GM12878 (cell line): Measurements from ENCODE around the gene EHBP1L1. TPM values are rescaled to one million over a fixed set of nuclear protein-coding genes. Genes with fewer than 3 reads are reported as not detected.

Source experiments
- ATAC-seq: fragments of 200-7000 bp; cut with Tn5 transposase; 3 replicates; pipeline ENCODE4 v1.9.1; 2020; ENCODE audit warnings: mild to moderate bottlenecking, moderate library complexity
- BruUV-seq: library from RNA; stranded (reverse); fragments of 400-500 nt; replicated peaks from 2 replicates; lab custom pipeline; 2021; lab: Mats Ljungman, UMichigan
- CTCF ChIA-PET: fragments of 300-600 bp; sonication (Branson Sonifier 250); formaldehyde crosslinking; extraction: SDS; loops from one replicate; lab custom pipeline; 2021; ENCODE audit warnings: inconsistent platforms; lab: Yijun Ruan, JAX
- POLR2A ChIA-PET: fragments of 350-600 bp; formaldehyde crosslinking; extraction: SDS; loops from one replicate; lab custom pipeline; 2021; ENCODE audit warnings: inconsistent platforms; lab: Charles Lee
- RAD21 ChIA-PET: fragments of 300-600 bp; sonication (Branson Sonifier 250); formaldehyde crosslinking; loops from one replicate; lab custom pipeline; 2023; ENCODE audit warnings: antibody characterized with exemption; ENCODE audit not compliant: unreplicated experiment; lab: Charles Lee
- SMC1A ChIA-PET: fragments of 300-600 bp; sonication (Branson Sonifier 250); formaldehyde crosslinking; loops from one replicate; lab custom pipeline; 2023; ENCODE audit not compliant: unreplicated experiment, uncharacterized antibody; lab: Charles Lee
- DNase-seq: peaks from one replicate; pipeline ENCODE4 v3.0.0-alpha.2; 2011; ENCODE audit warnings: low read depth, low spot score
- FAIRE-seq: peaks from 3 replicates; lab custom pipeline; 2011; peaks lifted over from hg19 to GRCh38; lab: Jason Lieb, UNC
- H2AFZ ChIP-seq: 2 replicates; pipeline ENCODE4 v1.6.0; 2011; ENCODE audit warnings: low read depth, low read length, control low read depth; ENCODE audit not compliant: control insufficient read depth
- H3K27ac ChIP-seq: 2 replicates; pipeline ENCODE4 v1.5.1; 2011; ENCODE audit warnings: control low read depth; ENCODE audit not compliant: control insufficient read depth, insufficient read depth
- H3K27me3 ChIP-seq, 2 experiments: replicated peaks in 1 of 2; 2 replicates each; pipeline versions ENCODE4 v1.6.0 to v1.6.1; 2011; ENCODE audit warnings: low read length in 1 of 2; ENCODE audit not compliant: control insufficient read depth in 2 of 2, insufficient read depth in 2 of 2
- H3K36me3 ChIP-seq, 2 experiments: 2 replicates each; pipeline ENCODE4 v1.5.1; 2011; ENCODE audit warnings: low read length in 1 of 2; ENCODE audit not compliant: control insufficient read depth in 2 of 2, insufficient read depth in 2 of 2
- H3K4me1 ChIP-seq: 2 replicates; pipeline ENCODE4 v1.6.1; 2011; ENCODE audit warnings: mild to moderate bottlenecking, low read length, moderate library complexity, mixed read lengths; ENCODE audit not compliant: control insufficient read depth, insufficient read depth
- H3K4me2 ChIP-seq: 2 replicates; pipeline ENCODE4 v1.6.0; 2011; ENCODE audit warnings: control low read depth; ENCODE audit not compliant: control insufficient read depth, insufficient read depth
- H3K4me3 ChIP-seq: fragments of 200-600 bp; sonication (generic); 2 replicates; pipeline ENCODE4 v1.5.1; 2016
- H3K79me2 ChIP-seq: 2 replicates; pipeline ENCODE4 v1.6.0; 2011; ENCODE audit warnings: low read length; ENCODE audit not compliant: control insufficient read depth, insufficient read depth
- H3K9ac ChIP-seq: 2 replicates; pipeline ENCODE4 v1.8.0; 2011; ENCODE audit warnings: low read length, control low read depth, mixed read lengths; ENCODE audit not compliant: control insufficient read depth, insufficient read depth
- H3K9me3 ChIP-seq: replicated peaks from 3 replicates; pipeline ENCODE4 v1.5.1; 2011; ENCODE audit warnings: mild to moderate bottlenecking, low read length; ENCODE audit not compliant: control insufficient read depth, insufficient read depth
- H4K20me1 ChIP-seq: 2 replicates; pipeline ENCODE4 v1.6.0; 2011; ENCODE audit not compliant: control insufficient read depth, insufficient read depth
- ASH2L ChIP-seq: fragments of 300-600, 200-600 bp; sonication (generic); IDR thresholded peaks from 2 replicates; pipeline ENCODE4 v1.6.1; 2017; ENCODE audit warnings: low read depth, mild to moderate bottlenecking, borderline replicate concordance
- BHLHE40 ChIP-seq, 2 experiments: fragments of 450-650 bp in 1 of 2; IDR thresholded peaks; 2 replicates each; pipeline ENCODE4 v1.6.1; 2011 to 2017; ENCODE audit warnings: low read depth in 2 of 2, borderline replicate concordance in 1 of 2, improper control_type of control experiment in 1 of 2, low read length in 1 of 2, mild to moderate bottlenecking in 1 of 2
- HDAC2 ChIP-seq: fragments of 200-600 bp; sonication (generic); IDR thresholded peaks from 2 replicates; pipeline ENCODE4 v1.6.1; 2017
- HDAC6 ChIP-seq: fragments of 200-600 bp; sonication (generic); IDR thresholded peaks from one replicate; pipeline ENCODE4 v1.8.0; 2017; ENCODE audit warnings: antibody characterized with exemption; ENCODE audit not compliant: unreplicated experiment
- HDGF ChIP-seq: fragments of 450-650 bp; IDR thresholded peaks from 2 replicates; pipeline ENCODE4 v1.6.1; 2016; ENCODE audit warnings: antibody characterized with exemption
- IRF3 ChIP-seq: fragments of 450-650 bp; IDR thresholded peaks from 2 replicates; pipeline ENCODE4 v1.6.1; 2014; ENCODE audit warnings: mild to moderate bottlenecking
- JUND ChIP-seq: IDR thresholded peaks from 2 replicates; pipeline ENCODE4 v1.6.1; 2012; ENCODE audit warnings: low read depth, mild to moderate bottlenecking, low read length, improper control_type of control experiment, moderate library complexity
- NBN ChIP-seq: fragments of 450-650 bp; IDR thresholded peaks from 2 replicates; pipeline ENCODE4 v1.6.1; 2016
- POLR2A ChIP-seq: IDR thresholded peaks from 2 replicates; pipeline ENCODE4 v1.6.1; 2011; ENCODE audit warnings: low read depth, mild to moderate bottlenecking, low read length
- PRDM15 ChIP-seq: fragments of 450-650 bp; formaldehyde crosslinking; IDR thresholded peaks from 2 replicates; pipeline ENCODE4 v1.4.0; 2020; ENCODE audit warnings: mild to moderate bottlenecking, moderate library complexity
- RBBP5 ChIP-seq: fragments of 200-600 bp; sonication (generic); conservative IDR thresholded peaks from 2 replicates; pipeline ENCODE4 v1.6.1; 2016
- REST ChIP-seq: IDR thresholded peaks from 2 replicates; pipeline ENCODE4 v1.6.1; 2012; ENCODE audit warnings: mild to moderate bottlenecking, low read depth, low read length
- SIN3A ChIP-seq: IDR thresholded peaks from 2 replicates; pipeline ENCODE4 v1.6.1; 2012; ENCODE audit warnings: low read depth, low read length, improper control_type of control experiment
- SIX5 ChIP-seq: IDR thresholded peaks from 2 replicates; pipeline ENCODE4 v1.6.1; 2011; ENCODE audit warnings: mild to moderate bottlenecking, low read depth, low read length, moderate library complexity; ENCODE audit not compliant: severe bottlenecking
- SMAD5 ChIP-seq: IDR thresholded peaks from 2 replicates; pipeline ENCODE4 v1.6.1; 2016; ENCODE audit warnings: antibody characterized with exemption, low read depth
- SREBF2 ChIP-seq: IDR thresholded peaks from 2 replicates; pipeline ENCODE4 v1.6.1; 2012; ENCODE audit warnings: mild to moderate bottlenecking, low read length
- WGBS: methylation state at CpG from one replicate; pipeline ENCODE4 v1.1.6; 2016; ENCODE audit warnings: low lambda C conversion rate; ENCODE audit not compliant: insufficient replicate concordance, insufficient coverage; ENCODE audit errors: missing lambda C conversion rate; 5-methylcytosine and 5-hydroxymethylcytosine counted together
- in situ Hi-C: fragments of 300-500 bp; cut with MboI; formaldehyde crosslinking; loops from 9 replicates; pipeline ENCODE4 v1.14.3; 2018; ENCODE audit warnings: mixed read lengths
- intact Hi-C: fragments of 100-400 bp; cut with micrococcal nuclease; formaldehyde crosslinking; loops from one replicate; pipeline ENCODE4 v1.14.2; 2022; ENCODE audit not compliant: unreplicated experiment
- polyA plus RNA-seq, 11 experiments: library from polyadenylated mRNA; depleted of rRNA in 4 of 11; unstranded in 6 of 11; stranded (reverse) in 5 of 11; fragments of >200 nt; fragmentation: Nextera tagmentation in 4 of 11; fragmentation: Illumina TruSeq in 1 of 11; extraction: Ambion mirVana in 4 of 11; extraction: Trizol in 1 of 11; gene quantifications; 1 replicate in 1 of 11; 2 replicates in 10 of 11; pipeline versions ENCODE4 v1.2.1 to v1.2.3, GENCODE V29; 2011 to 2016; ENCODE audit warnings: inconsistent platforms in 2 of 11, missing spikeins in 2 of 11, low read depth in 1 of 11
- total RNA-seq, 4 experiments: library from RNA; depleted of rRNA in 3 of 4; stranded (reverse); fragments of >200 nt in 3 of 4; fragmentation: Illumina TruSeq in 1 of 4; extraction: Trizol in 1 of 4; gene quantifications; 2 replicates each; pipeline versions ENCODE4 v1.2.1 to v1.2.3, GENCODE V29; 2013 to 2021

The EHBP1L1 gene
- total and polyA plus RNA-seq, 10 of the 15 experiments (the other 5 are each of a cell fraction or from before 2014, with no cell fraction given) = 0.06 to 99.4 (median 32.7) TPM

- no peaks in the 10 kb centered on the region; the same call in 1 of the 2 replicates for H4K20me1 ChIP-seq
- ChIA-PET POLR2A (interaction anchor here (1.4 to 4.9 kb wide), 4 partner anchors 14 to 83 kb away, joined by 3 to 129 read pairs (median 38); no protein-coding TSS in a partner anchor), CTCF (interaction anchor here (1.5 to 5.7 kb wide), 8 partner anchors 14 to 206 kb away, joined by 4 to 130 read pairs (median 31); partner anchors contain the start of gene PCNX3), SMC1A (interaction anchor here (0.6 to 4.2 kb wide), 4 partner anchors 14 to 158 kb away, joined by 3 to 93 read pairs (median 13); no protein-coding TSS in a partner anchor), RAD21 (interaction anchor here (0.9 to 6.1 kb wide), 4 partner anchors 13 to 89 kb away, joined by 4 to 132 read pairs (median 34); partner anchors contain the start of gene RELA)
- BruUV-seq = no TSS peak
- FAIRE-seq (peak; percentile 77), DNase-seq (peak; percentile 82), ATAC-seq (peak; percentile 59)
- peaks cover 1 to 2% of the 10 kb centered on the region in 2 experiments; a peak in 3 of 4 replicates for H3K36me3 ChIP-seq
- intact Hi-C loops (loop anchor here (1.0 to 5.0 kb wide), 4 partner anchors 14 to 157 kb away; partner anchors contain the start of gene PCNX3), in situ Hi-C loops (no loop called here)
- H3K79me2 ChIP-seq = peaks cover 76% of the 10 kb centered on the region
- 2% methylated on average over 40 of the region's 67 CpGs for WGBS
- H3K4me2 ChIP-seq = peak overlapping the region; percentile 94
- H2AFZ ChIP-seq = peak overlapping the region; percentile 43
- H3K27ac ChIP-seq = peak overlapping the region; percentile 96
- peak overlapping the region; percentile 97 for H3K4me3 ChIP-seq
- no peaks in the 10 kb centered on the region for H3K9me3 ChIP-seq
- H3K4me1 ChIP-seq = peaks cover 35% of the 10 kb centered on the region
- no peaks in the 10 kb centered on the region for H3K27me3 ChIP-seq
- H3K9ac ChIP-seq = peak overlapping the region; percentile 64
- no peak for TF ChIP-seq RBBP5
- TF ChIP-seq HDAC2 = no peak
- TF ChIP-seq SIX5 = peak; percentile 16
- 0 out of 2 replicates have a peak, but pooled peaks have one; percentile 21 for TF ChIP-seq HDGF
- peak; percentile 62 for TF ChIP-seq POLR2A
- TF ChIP-seq SREBF2 = no peak
- 0 out of 2 replicates have a peak, but pooled peaks have one; percentile 35 for TF ChIP-seq NBN
- TF ChIP-seq PRDM15 (CRISPR knock-in tag) = no peak
- TF ChIP-seq SIN3A = no peak
- no peak for TF ChIP-seq JUND
- TF ChIP-seq IRF3 = no peak
- no peak for TF ChIP-seq REST
- no peak for TF ChIP-seq ASH2L
- TF ChIP-seq HDAC6 = no peak
- peak; percentile 80 to 92 for TF ChIP-seq BHLHE40 (IDR thresholded peaks at IDR 0.05; ENCODE audit: borderline replicate concordance in 1 of 2, low read depth in 2 of 2, low read length in 1 of 2)
- TF ChIP-seq SMAD5 = no peak
Measured at GRCh38 chr11:65574109-65574810, 1.6 kb upstream of the EHBP1L1 start.
